ENCODE results near the gene ZFP57. TPM values are rescaled to one million over a fixed set of nuclear protein-coding genes. Genes with fewer than 3 reads are reported as not detected.

Gene ZFP57
- total RNA-seq, 1 donor from 2014 or later, result 5.5 TPM

GRCh38 chr6:29630315-29630714 lies 50.6 kb downstream of the ZFP57 start:
- ChIA-PET CTCF (interaction anchor here (1.7 to 2.7 kb wide), 2 partner anchors 20 to 23 kb away, joined by 5 to 9 read pairs; no protein-coding TSS in a partner anchor), POLR2A (no interaction called here)
- Mint-ChIP-seq H3K27ac (no peak overlapping the region), H3K27me3 (no peaks in the 10 kb centered on the region), H3K9me3 (no peaks in the 10 kb centered on the region), H3K4me3 (no peak overlapping the region), H3K4me1 (peaks cover 62% of the 10 kb centered on the region), H3K36me3 (ENCODE audit: low read depth) (peaks cover 17% of the 10 kb centered on the region)
- ATAC-seq (ENCODE audit: low read depth), result no peak
- intact Hi-C loops (cut with micrococcal nuclease), result loop anchor here (5.0 kb wide), 1 partner anchor 117 kb away; no protein-coding TSS in a partner anchor
- no peak for DNase-seq
- TF ChIP-seq CTCF (IDR thresholded peaks at IDR 0.05), result no peak

- CTCF ChIA-PET, result interaction anchor here (2.7 kb wide), 1 partner anchor 24 kb away, joined by 9 read pairs; no protein-coding TSS in a partner anchor
- H3K9me3 Mint-ChIP-seq, result no peaks in the 10 kb centered on the region
- peaks cover 17% of the 10 kb centered on the region for H3K36me3 Mint-ChIP-seq (ENCODE audit: low read depth)
- intact Hi-C loops (cut with micrococcal nuclease), result no loop called here
- no peak for TF ChIP-seq CTCF (IDR thresholded peaks at IDR 0.05)
- POLR2A ChIA-PET, result interaction anchor here (1.6 kb wide), 1 partner anchor 24 kb away, joined by 5 read pairs; no protein-coding TSS in a partner anchor
- H3K4me1 Mint-ChIP-seq, result peaks cover 56% of the 10 kb centered on the region
- no peak overlapping the region for H3K27ac Mint-ChIP-seq
- no peaks in the 10 kb centered on the region for H3K27me3 Mint-ChIP-seq
- no peak for DNase-seq
- H3K4me3 Mint-ChIP-seq, result peak overlapping the region; percentile 90
- ATAC-seq (ENCODE audit: low read depth), result no peak
These were observed 51.4 kb downstream of the ZFP57 start for GRCh38 chr6:29629571-29629970.

GRCh38 chr6:29628419-29629281 lies 52.3 kb downstream of the ZFP57 start:
- peaks cover 47% of the 10 kb centered on the region for H3K4me1 Mint-ChIP-seq
- ChIA-PET POLR2A (interaction anchor here (1.6 to 3.7 kb wide), 2 partner anchors 21 to 25 kb away, joined by 5 to 18 read pairs; no protein-coding TSS in a partner anchor), CTCF (interaction anchor here (0.6 to 2.7 kb wide), 2 partner anchors 21 to 25 kb away, joined by 3 to 9 read pairs; no protein-coding TSS in a partner anchor)
- ATAC-seq (ENCODE audit: low read depth) (peak; percentile 33), DNase-seq (peak; percentile 47)
- H3K9me3 Mint-ChIP-seq, result no peaks in the 10 kb centered on the region
- peak overlapping the region; percentile 90 for H3K4me3 Mint-ChIP-seq
- H3K36me3 Mint-ChIP-seq (ENCODE audit: low read depth), result peaks cover 22% of the 10 kb centered on the region
- intact Hi-C loops (cut with micrococcal nuclease), result loop anchor here (1.0 kb wide), 1 partner anchor 22 kb away; no protein-coding TSS in a partner anchor
- no peaks in the 10 kb centered on the region for H3K27me3 Mint-ChIP-seq
- TF ChIP-seq CTCF (IDR thresholded peaks at IDR 0.05), result no peak
- peak overlapping the region; percentile 59 for H3K27ac Mint-ChIP-seq

DNA sequence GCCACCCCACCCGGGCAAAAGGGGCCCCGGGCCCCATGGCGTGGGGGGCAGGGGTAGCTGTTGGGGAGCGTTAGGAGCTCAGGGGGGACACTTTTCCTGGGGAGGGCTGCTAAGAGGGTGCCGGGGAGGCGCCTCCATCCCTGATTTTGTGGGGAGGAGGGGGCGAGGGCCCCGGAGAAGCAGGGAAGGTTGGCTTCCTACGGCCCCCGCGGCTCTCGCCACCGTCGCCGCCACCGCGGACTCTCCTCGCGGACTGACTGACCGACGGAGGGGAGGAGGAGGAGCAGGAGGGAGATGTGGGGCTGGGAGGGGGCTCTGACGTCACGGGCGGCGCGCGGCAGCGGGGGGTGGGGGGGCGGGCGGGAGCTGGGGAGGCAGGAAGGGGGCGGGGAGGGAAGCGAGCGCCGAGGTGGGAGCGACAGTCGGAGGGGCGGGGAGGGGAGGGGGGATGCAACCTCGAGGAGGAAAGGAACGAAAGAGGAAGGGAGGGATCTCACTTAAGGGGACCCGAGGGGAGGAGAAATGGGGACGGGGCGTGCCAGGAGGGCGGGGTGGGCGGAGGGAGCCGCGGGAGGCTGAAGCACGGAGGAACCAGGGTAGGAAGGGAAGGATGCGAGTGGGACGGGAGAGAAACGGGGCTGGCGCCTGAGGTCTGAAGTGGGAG lies 53.1 kb downstream of the ZFP57 start:
- DNase-seq, result peak; percentile 42

More for the DNA sequence above, 53.1 kb downstream of the ZFP57 start:
- H3K4me3 Mint-ChIP-seq, result peak overlapping the region; percentile 90
- peak; percentile 15 for ATAC-seq (ENCODE audit: low read depth)
- no peaks in the 10 kb centered on the region for H3K9me3 Mint-ChIP-seq
- ChIA-PET CTCF (interaction anchor here (0.6 to 2.7 kb wide), 3 partner anchors 22 to 26 kb away, joined by 3 to 9 read pairs (median 9); no protein-coding TSS in a partner anchor), POLR2A (interaction anchor here (1.6 to 3.7 kb wide), 2 partner anchors 22 to 26 kb away, joined by 5 to 18 read pairs; no protein-coding TSS in a partner anchor)
- TF ChIP-seq CTCF (IDR thresholded peaks at IDR 0.05), result no peak
- no peaks in the 10 kb centered on the region for H3K27me3 Mint-ChIP-seq
- H3K27ac Mint-ChIP-seq, result peak overlapping the region; percentile 59
- H3K36me3 Mint-ChIP-seq (ENCODE audit: low read depth), result peaks cover 23% of the 10 kb centered on the region
- peaks cover 42% of the 10 kb centered on the region for H3K4me1 Mint-ChIP-seq
- intact Hi-C loops (cut with micrococcal nuclease), result loop anchor here (1.0 kb wide), 1 partner anchor 22 kb away; no protein-coding TSS in a partner anchor
